UCSD-AML1 (cell line): Measurements from ENCODE around the gene CFAP58.
"Not testable (repeated sequence)": the region's sequence is repeated elsewhere in the genome, so short reads cannot be mapped to it uniquely, and the experiment has no call there.

Experiments used
- DNase-seq: peaks from one replicate; lab custom pipeline; 2025; ENCODE audit not compliant: unreplicated experiment; lab: John Stamatoyannopoulos, UW

Gene CFAP58

GRCh38 chr10:104430360-104430759 is 76.7 kb downstream of the CFAP58 start:
- no peak for DNase-seq

DNA sequence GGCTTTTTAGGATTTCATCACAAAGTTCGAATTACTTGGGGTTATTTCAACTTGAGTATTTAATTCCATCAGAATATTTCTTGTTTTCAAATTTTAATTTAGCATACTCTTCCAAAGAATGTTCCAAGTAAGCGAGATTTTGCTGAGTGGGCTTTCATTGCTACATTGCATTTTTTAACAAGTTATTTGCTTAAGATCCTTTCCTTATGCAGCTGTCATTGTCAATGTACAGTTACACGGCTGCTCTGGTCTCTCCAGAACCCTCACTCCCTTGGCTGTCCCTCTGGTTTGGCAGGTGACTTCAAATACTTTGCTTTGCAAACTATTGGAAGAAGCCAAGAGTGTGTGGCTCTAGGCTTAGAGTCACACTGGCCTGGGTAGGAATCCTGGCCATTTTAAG is 80.0 kb downstream of the CFAP58 start:
- DNase-seq, result no peak

- no peak for DNase-seq
These were observed 81.0 kb downstream of the CFAP58 start for GRCh38 chr10:104434601-104435000.

DNA sequence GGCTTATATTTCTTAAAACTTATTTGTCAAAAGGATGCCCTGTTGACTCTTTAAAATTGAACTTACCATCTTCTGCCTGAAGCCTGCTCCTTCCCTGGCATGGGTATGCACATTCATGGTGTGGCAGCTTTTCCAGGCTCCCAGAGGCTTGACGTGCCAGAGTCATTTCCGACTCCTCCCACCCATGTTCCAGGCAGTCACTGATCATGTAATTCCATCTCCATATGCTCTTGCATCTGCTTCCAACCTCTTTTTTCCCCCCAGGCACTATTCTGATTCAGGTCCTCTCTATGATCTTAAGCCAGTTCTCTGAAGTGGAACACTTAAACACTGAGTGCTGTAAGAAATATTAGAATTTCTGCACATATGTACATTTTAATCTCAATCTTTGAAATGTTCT is 82.2 kb downstream of the CFAP58 start:
- no peak for DNase-seq

DNA sequence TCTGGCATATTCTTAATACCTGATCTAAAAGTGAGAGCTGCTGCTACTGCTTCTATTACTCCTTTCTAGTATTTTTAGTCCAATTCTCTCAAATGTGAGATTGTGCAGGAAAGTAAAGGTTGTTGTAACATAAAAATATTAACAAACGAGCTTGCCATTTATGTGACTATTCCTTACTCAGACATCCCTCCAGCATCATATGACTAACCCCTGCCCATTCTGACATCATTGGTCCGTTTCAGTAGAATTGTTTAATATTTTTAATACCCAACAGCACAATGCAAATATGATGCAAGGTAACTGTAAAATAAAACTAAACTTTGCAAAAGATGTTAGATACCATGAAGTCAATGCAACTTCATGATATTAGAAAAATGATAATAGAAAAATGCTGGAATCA is 83.6 kb downstream of the CFAP58 start:
- no peak for DNase-seq

DNA sequence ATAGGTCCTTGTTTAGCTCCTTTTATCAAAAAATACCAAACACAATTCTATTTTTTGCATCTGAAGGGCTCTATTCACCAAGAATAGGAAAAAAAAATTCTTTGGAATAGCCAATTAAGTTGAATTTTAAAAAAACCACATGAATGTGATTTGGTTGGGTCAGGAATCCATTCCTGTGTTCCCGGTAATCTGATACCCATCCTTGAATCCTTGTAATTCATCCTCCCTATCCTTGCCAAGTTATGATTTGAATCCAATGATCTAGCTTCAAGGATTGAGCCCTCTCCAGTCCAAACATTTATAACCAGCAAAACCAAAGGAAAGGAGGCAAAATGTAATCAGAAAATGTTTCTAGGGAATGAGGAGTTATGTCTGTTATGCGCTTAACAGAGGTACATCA is 86.6 kb downstream of the CFAP58 start:
- no peak for DNase-seq

DNA sequence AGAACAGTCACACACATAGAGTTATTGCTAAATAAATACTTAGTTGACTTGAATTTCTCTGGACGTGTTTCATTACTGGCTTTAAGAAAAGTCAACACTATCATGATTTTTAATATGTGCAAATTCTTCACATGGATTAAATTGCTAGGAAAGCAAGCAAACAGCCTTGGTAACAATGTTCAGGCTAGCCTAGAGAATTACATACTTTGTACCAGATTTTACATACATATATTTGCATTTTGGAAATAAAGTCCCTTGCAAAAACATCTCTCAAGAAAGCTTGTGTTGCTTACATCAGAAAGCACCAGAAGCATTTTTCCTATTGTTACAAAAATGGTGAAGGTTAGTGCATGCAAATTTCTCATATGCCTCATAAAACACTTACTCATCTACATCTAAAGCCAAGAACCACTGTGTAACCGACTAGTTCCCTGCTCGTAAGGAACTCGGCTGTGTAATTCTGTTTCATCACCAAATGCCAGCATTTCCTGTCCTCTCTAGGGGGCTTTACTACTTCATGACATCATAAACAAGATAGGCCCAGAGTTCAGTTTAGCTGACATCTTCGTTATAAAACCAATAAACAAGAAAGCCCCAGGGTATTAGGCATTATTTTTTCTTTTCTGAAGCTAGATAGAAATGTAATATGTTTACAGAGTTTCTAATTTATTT is 87.8 kb downstream of the CFAP58 start:
- DNase-seq, result no peak

DNA sequence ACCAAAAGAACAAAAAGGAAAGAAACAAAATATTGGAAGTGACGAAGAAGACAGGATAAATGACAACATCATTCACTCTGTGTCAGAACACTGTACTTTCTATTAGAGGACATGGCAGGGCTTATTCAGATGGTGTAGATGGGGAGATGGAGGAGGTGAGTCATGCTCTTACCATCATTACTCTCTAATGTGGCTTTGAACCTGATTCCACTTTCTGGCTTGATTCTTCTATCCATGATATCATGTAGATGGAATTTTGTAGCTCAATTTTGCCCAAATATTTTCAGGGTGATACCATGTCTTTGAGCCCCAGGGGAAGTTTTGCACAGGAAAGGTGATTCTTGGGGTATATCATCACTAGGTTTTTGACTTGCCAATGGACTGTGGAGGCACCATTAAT is 91.7 kb downstream of the CFAP58 start:
- DNase-seq, result no peak

- DNase-seq, result no peak
These were observed 92.5 kb downstream of the CFAP58 start for GRCh38 chr10:104446151-104446550.

- no peak for DNase-seq
These were observed 93.7 kb downstream of the CFAP58 start for GRCh38 chr10:104447331-104447730.

GRCh38 chr10:104447906-104448305 is 94.3 kb downstream of the CFAP58 start:
- no peak for DNase-seq

- DNase-seq, result no peak
These were observed 95.8 kb downstream of the CFAP58 start for GRCh38 chr10:104449391-104449790.

DNA sequence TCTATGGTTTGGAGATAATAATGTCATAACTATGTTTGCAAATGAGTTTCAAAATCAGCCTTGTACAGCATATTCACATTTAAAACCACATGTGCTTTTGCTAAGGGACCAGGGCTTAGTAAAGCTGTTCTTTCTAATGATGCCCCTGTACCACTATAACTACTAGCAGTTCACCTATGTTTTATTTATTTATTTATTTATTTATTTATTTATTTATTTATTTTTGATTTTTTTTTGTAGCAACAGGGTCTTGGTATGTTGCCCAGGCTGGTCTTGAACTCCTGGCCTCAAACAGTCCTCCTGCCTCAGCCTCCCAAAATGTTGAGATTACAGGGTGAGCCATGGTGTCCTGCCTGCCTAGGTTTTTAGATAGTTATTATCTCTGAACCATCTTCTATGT is 96.9 kb downstream of the CFAP58 start:
- DNase-seq, result no peak

- no peak for DNase-seq
These were observed 97.3 kb downstream of the CFAP58 start for GRCh38 chr10:104450954-104451353.

DNA sequence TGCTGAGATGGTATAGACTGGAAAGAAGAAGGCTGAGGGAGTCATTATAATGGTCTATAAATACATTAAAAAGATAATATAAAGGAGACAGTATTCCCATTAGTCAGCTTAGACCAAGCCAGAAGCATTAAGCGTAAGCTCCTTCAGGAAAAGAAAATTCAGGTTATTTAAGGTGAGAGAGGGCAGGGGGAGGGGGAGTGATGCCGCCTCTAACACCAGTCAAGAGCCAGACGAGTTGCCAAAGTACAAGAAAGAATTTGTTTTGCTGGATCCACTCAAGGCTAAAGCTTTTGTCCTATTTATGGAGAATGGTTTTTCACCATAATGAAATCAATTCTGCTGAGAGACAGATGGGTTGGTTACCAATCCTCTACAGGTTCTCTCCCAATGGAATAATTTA is 99.3 kb downstream of the CFAP58 start:
- DNase-seq, result no peak

GRCh38 chr10:104456802-104457542 is 103.3 kb downstream of the CFAP58 start:
- no peak for DNase-seq

GRCh38 chr10:104457543-104457828 is 103.9 kb downstream of the CFAP58 start:
- no peak for DNase-seq

DNA sequence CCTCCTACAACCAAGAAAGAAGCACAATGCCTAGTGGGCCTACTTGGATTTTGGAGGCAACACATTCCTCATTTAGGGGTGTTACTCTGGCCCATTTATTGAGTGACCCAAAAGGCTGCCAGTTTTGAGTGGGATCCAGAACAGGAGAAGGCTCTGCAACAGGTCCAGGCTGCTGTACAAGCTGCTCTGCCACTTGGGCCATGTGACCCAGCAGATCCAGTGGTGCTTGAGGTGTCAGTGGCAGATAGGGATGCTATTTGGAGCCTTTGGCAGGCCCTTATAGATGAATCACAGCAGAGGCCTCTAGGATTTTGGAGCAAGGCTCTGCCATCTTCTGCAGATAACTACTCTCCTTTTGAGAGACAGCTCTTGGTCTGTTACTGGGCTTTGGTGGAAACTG is 111.9 kb downstream of the CFAP58 start:
- not testable (repeated sequence) for DNase-seq

DNA sequence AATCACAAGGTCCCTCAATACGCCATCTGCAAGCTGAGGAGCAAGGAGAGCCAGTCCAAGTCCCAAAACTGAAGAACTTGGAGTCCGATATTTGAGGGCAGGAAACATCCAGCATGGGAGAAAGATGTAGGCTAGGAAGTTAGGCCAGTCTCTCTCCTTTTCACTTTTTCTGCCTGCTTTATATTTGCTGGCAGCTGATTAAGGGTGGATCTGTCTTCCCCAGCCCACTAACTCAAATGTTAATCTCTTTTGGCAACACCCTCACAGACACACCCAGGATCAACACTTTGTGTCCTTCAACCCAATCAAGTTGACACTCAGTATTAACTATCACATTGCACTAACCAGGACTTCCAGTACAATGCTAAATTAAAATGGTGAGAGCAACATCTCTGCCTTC is 115.2 kb downstream of the CFAP58 start:
- not testable (repeated sequence) for DNase-seq

GRCh38 chr10:104472505-104472904 is 118.9 kb downstream of the CFAP58 start:
- no peak for DNase-seq

DNA sequence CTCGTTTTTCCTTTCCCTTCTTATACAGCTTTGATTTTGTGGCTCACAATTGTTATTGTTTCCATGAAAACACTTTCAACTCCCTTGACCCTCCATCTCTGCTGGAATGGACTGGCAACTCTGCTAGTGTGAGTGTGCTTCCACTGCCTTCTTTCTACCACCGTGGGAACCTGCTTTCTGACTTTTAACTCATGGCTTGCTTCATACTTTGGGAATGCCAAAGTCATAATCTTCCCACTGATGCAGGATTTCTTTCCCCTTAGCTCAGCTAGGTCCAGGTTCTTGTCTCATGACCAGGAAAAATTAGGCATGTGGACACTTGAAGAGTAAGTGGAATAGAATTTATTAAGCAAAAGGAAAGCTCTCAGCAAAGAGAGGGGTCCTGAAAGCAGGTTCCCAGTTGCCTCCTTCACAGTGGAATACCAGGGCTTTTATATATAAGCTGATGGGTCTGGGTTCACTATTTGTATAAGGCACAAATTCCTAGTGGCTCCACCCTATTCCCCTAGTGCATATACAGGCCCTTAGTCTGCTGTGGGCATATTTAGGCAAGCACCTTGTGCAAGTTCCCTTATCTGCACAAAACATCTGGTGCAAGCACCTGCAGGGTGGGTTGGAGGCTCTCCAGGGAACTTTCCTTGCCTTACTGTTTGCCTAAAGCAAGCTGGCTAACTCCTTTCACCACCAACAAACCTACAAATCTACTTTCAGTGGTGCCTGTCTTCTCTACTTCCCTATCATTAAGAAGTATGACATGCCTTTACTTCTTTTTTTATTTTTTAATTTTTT is 119.5 kb downstream of the CFAP58 start:
- no peak for DNase-seq

DNA sequence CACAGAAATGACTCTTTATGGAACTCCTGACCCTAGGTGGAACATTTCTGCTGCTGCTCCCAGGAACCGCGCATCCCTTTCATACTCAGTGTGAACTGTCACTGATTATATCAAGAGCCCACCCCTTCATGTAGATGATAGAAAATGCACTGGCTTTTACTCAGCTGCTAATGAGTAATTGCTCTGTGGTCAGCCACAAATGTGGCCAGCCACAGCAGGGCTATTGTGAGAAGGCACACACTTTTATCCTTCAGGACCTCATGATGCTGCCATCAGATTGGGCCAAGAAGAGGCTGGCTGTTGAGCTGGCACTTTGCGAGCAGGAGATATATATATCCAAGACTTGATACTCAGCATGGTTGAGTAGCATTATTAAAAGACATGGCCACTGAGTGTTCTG is 124.7 kb downstream of the CFAP58 start:
- no peak for DNase-seq
